GM23248 (cell line): ENCODE measurements around the gene OR3A1. TPM values are rescaled to one million over a fixed set of nuclear protein-coding genes. Genes with fewer than 3 reads are reported as not detected.
"Not testable (repeated sequence)": the region's sequence is repeated elsewhere in the genome, so short reads cannot be mapped to it uniquely, and the experiment has no call there.

ENCODE experiments used
- DNase-seq: peaks from one replicate; pipeline ENCODE4 v3.0.0-alpha.2; 2015
- H2AFZ ChIP-seq: fragments of 200-600 bp; sonication (generic); 2 replicates; pipeline ENCODE4 v1.6.1; 2016; ENCODE audit warnings: antibody characterized with exemption
- H3F3A ChIP-seq: fragments of 200-600 bp; sonication (generic); 2 replicates; pipeline ENCODE4 v1.6.1; 2016; ENCODE audit warnings: mild to moderate bottlenecking, antibody characterized with exemption, mixed run types; ENCODE audit not compliant: insufficient read depth
- H3K27ac ChIP-seq: fragments of 200-600 bp; sonication (generic); 2 replicates; pipeline ENCODE4 v1.5.1; 2016; ENCODE audit warnings: mild to moderate bottlenecking
- H3K27me3 ChIP-seq: fragments of 200-600 bp; sonication (generic); replicated peaks from 2 replicates; pipeline ENCODE4 v1.6.1; 2016; ENCODE audit warnings: mild to moderate bottlenecking; ENCODE audit not compliant: insufficient read depth
- H3K36me3 ChIP-seq: fragments of 200-600 bp; sonication (generic); 2 replicates; pipeline ENCODE4 v1.6.1; 2016; ENCODE audit warnings: low read depth, mild to moderate bottlenecking
- H3K4me1 ChIP-seq: fragments of 200-600 bp; sonication (generic); 2 replicates; pipeline ENCODE4 v1.6.1; 2016; ENCODE audit warnings: mild to moderate bottlenecking; ENCODE audit not compliant: insufficient read depth
- H3K4me2 ChIP-seq: fragments of 200-600 bp; sonication (generic); one replicate; pipeline ENCODE4 v1.6.1; 2016; ENCODE audit warnings: mild to moderate bottlenecking; ENCODE audit not compliant: unreplicated experiment
- H3K4me3 ChIP-seq: fragments of 200-600 bp; sonication (generic); 2 replicates; pipeline ENCODE4 v1.5.1; 2016; ENCODE audit warnings: mild to moderate bottlenecking
- H3K79me2 ChIP-seq: fragments of 200-600 bp; sonication (generic); 2 replicates; pipeline ENCODE4 v1.6.1; 2016; ENCODE audit warnings: mild to moderate bottlenecking; ENCODE audit not compliant: insufficient read depth
- H3K9ac ChIP-seq: fragments of 200-600 bp; sonication (generic); 2 replicates; pipeline ENCODE4 v1.6.1; 2016; ENCODE audit warnings: mild to moderate bottlenecking
- H3K9me2 ChIP-seq: fragments of 200-600 bp; sonication (generic); 2 replicates; pipeline ENCODE4 v1.6.1; 2016; ENCODE audit warnings: mixed run types, mild to moderate bottlenecking, moderate library complexity; ENCODE audit not compliant: insufficient read depth
- H3K9me3 ChIP-seq: fragments of 200-600 bp; sonication (generic); one replicate; pipeline ENCODE4 v1.6.1; 2017; ENCODE audit warnings: low read depth
- H4K20me1 ChIP-seq: fragments of 200-600 bp; sonication (generic); 2 replicates; pipeline ENCODE4 v1.6.0; 2016; ENCODE audit not compliant: insufficient read depth
- EZH2 ChIP-seq: fragments of 200-600 bp; sonication (generic); IDR thresholded peaks from 2 replicates; pipeline ENCODE4 v1.6.1; 2018; ENCODE audit warnings: antibody characterized with exemption, mild to moderate bottlenecking; ENCODE audit not compliant: insufficient read depth, poor library complexity, severe bottlenecking
- EZH2phosphoT487 ChIP-seq: fragments of 200-600 bp; sonication (generic); IDR thresholded peaks from 2 replicates; pipeline ENCODE4 v1.6.1; 2018; ENCODE audit warnings: antibody characterized with exemption, moderate library complexity, mild to moderate bottlenecking, low read depth; ENCODE audit not compliant: insufficient read depth
- WGBS, 2 experiments: methylation state at CpG; one replicate each; pipeline ENCODE4 v1.1.6; 2015 to 2017; ENCODE audit warnings: low lambda C conversion rate in 2 of 2, low coverage in 1 of 2; ENCODE audit errors: missing lambda C conversion rate in 2 of 2; 5-methylcytosine and 5-hydroxymethylcytosine counted together
- in situ Hi-C: fragments of 300-500 bp; cut with MboI; formaldehyde crosslinking; loops from 2 replicates; pipeline ENCODE4 v1.15.0; 2020
- polyA plus RNA-seq: library from polyadenylated mRNA; unstranded; fragments of >200 nt; fragmentation: Nextera tagmentation; extraction: Ambion mirVana; gene quantifications from 2 replicates; pipeline ENCODE4 v1.2.1, GENCODE V29; 2016
- total RNA-seq: library from RNA; depleted of rRNA; stranded (reverse); fragments of >200 nt; shearing (Covaris generic); gene quantifications from 2 replicates; pipeline ENCODE4 v1.2.3, GENCODE V29; 2014

The OR3A1 gene
- total and polyA plus RNA-seq, 2 experiments from 2014 or later = not detected

GRCh38 chr17:3308603-3309002 lies 10.4 kb upstream of the OR3A1 start:
- no peak overlapping the region for H2AFZ ChIP-seq
- H3K9ac ChIP-seq = no peak overlapping the region
- DNase-seq = no peak
- H3K9me3 ChIP-seq = no peaks in the 10 kb centered on the region
- H3K36me3 ChIP-seq = no peaks in the 10 kb centered on the region
- H3K27me3 ChIP-seq = no peaks in the 10 kb centered on the region
- no peaks in the 10 kb centered on the region for H3F3A ChIP-seq
- H3K4me1 ChIP-seq = no peaks in the 10 kb centered on the region
- WGBS, 2 experiments = 18 to 23% methylated on average over 4 of the region's 4 CpGs
- in situ Hi-C loops = no loop called here
- no peak overlapping the region for H3K27ac ChIP-seq
- no peak for TF ChIP-seq EZH2
- TF ChIP-seq EZH2phosphoT487 = no peak
- H3K4me3 ChIP-seq = no peak overlapping the region
- no peaks in the 10 kb centered on the region for H4K20me1 ChIP-seq
- no peaks in the 10 kb centered on the region for H3K9me2 ChIP-seq
- H3K79me2 ChIP-seq = no peaks in the 10 kb centered on the region
- no peak overlapping the region for H3K4me2 ChIP-seq

GRCh38 chr17:3295632-3296031 lies 2.5 kb downstream of the OR3A1 start:
- H3K4me1 ChIP-seq = no peaks in the 10 kb centered on the region
- H3K36me3 ChIP-seq = no peaks in the 10 kb centered on the region
- no peaks in the 10 kb centered on the region for H3K9me3 ChIP-seq
- 20 to 22% methylated on average over 4 of the region's 4 CpGs for WGBS, 2 experiments
- TF ChIP-seq EZH2 (no peak), EZH2phosphoT487 (no peak)
- H2AFZ ChIP-seq = no peak overlapping the region
- H3K9ac ChIP-seq = no peak overlapping the region
- H3K27me3 ChIP-seq = no peaks in the 10 kb centered on the region
- H3K4me3 ChIP-seq = no peak overlapping the region
- no peak overlapping the region for H3K4me2 ChIP-seq
- DNase-seq = no peak
- no peaks in the 10 kb centered on the region for H4K20me1 ChIP-seq
- no peaks in the 10 kb centered on the region for H3K79me2 ChIP-seq
- H3K9me2 ChIP-seq = no peaks in the 10 kb centered on the region
- H3K27ac ChIP-seq = no peak overlapping the region
- in situ Hi-C loops = no loop called here
- no peaks in the 10 kb centered on the region for H3F3A ChIP-seq

GRCh38 chr17:3293548-3293947 lies 4.6 kb downstream of the OR3A1 start:
- H4K20me1 ChIP-seq, H3K27ac ChIP-seq, H3K9me2 ChIP-seq, H3K36me3 ChIP-seq, H3K79me2 ChIP-seq, H3K4me2 ChIP-seq, H2AFZ ChIP-seq, H3K9ac ChIP-seq, DNase-seq, H3F3A ChIP-seq, H3K4me3 ChIP-seq, H3K27me3 ChIP-seq, H3K9me3 ChIP-seq, in situ Hi-C loops, H3K4me1 ChIP-seq: not testable (repeated sequence)
- 0 to 18% methylated on average over 1 of the region's 1 CpG for WGBS, 2 experiments

- Histone ChIP-seq H3K4me2 (no peak overlapping the region), H3K9me2 (no peaks in the 10 kb centered on the region), H3F3A (no peaks in the 10 kb centered on the region), H2AFZ (no peak overlapping the region), H3K9me3 (no peaks in the 10 kb centered on the region), H3K27me3 (no peaks in the 10 kb centered on the region), H3K4me3 (no peak overlapping the region), H3K79me2 (no peaks in the 10 kb centered on the region), H3K9ac (no peak overlapping the region), H3K27ac (no peak overlapping the region), H4K20me1 (no peaks in the 10 kb centered on the region), H3K36me3 (no peaks in the 10 kb centered on the region), H3K4me1 (no peaks in the 10 kb centered on the region)
- in situ Hi-C loops = no loop called here
- no peak for TF ChIP-seq EZH2phosphoT487
- no peak for TF ChIP-seq EZH2
- no peak for DNase-seq
- WGBS, 2 experiments = 11 to 36% methylated on average over 1 of the region's 1 CpG
These were observed 15.3 kb downstream of the OR3A1 start for GRCh38 chr17:3282901-3283300.

GRCh38 chr17:3276126-3276525 lies 22.0 kb downstream of the OR3A1 start:
- H3K4me3 ChIP-seq = no peak overlapping the region

More at GRCh38 chr17:3276126-3276525, 22.0 kb downstream of the OR3A1 start:
- WGBS, 2 experiments = 38 to 43% methylated on average over 4 of the region's 4 CpGs
- Histone ChIP-seq H3K9me3 (no peaks in the 10 kb centered on the region), H3K27me3 (no peaks in the 10 kb centered on the region), H3K36me3 (no peaks in the 10 kb centered on the region), H3K4me1 (no peaks in the 10 kb centered on the region), H2AFZ (no peak overlapping the region), H3K9me2 (no peaks in the 10 kb centered on the region), H3F3A (no peaks in the 10 kb centered on the region), H3K79me2 (no peaks in the 10 kb centered on the region), H3K4me2 (no peak overlapping the region), H3K27ac (no peak overlapping the region), H4K20me1 (no peaks in the 10 kb centered on the region), H3K9ac (no peak overlapping the region)
- in situ Hi-C loops = no loop called here
- no peak for DNase-seq
- no peak for TF ChIP-seq EZH2
- TF ChIP-seq EZH2phosphoT487 = no peak
